ENCODE data around the gene TMPRSS2. TPM values are rescaled to one million over a fixed set of nuclear protein-coding genes. Genes with fewer than 3 reads are reported as not detected.

The TMPRSS2 gene
- total RNA-seq, 8 experiments from 2014 or later = 0.23 to 0.87 (median 0.36) TPM; not detected in 3

- Histone ChIP-seq H3K27ac (no peak overlapping the region), H3K4me1 (replicated peaks in 1 of 2) (no peaks in the 10 kb centered on the region), H3K4me3 (peak overlapping the region in 2 of 5 donors; percentile 8 to 11)
- in situ Hi-C loops (cut with MboI; ENCODE audit: low pct_unique_long_range_greater_than_20kb in 2 of 9, low sequenced_read_pairs in 9 of 9, unreplicated experiment in 9 of 9) = no loop called here
- 0 to 41% (median 5%) methylated on average over 2 to 14 of the region's 64 CpGs; no CpG with 5 or more reads in 4 of the 10 experiments for WGBS, 10 experiments
- ATAC-seq (replicated peaks in 6 of 8) = peak in 3 of 8 experiments; percentile 17 to 55 (median 34)
These were observed 1.1 kb downstream of the TMPRSS2 start for GRCh38 chr21:41506611-41507520.

DNA sequence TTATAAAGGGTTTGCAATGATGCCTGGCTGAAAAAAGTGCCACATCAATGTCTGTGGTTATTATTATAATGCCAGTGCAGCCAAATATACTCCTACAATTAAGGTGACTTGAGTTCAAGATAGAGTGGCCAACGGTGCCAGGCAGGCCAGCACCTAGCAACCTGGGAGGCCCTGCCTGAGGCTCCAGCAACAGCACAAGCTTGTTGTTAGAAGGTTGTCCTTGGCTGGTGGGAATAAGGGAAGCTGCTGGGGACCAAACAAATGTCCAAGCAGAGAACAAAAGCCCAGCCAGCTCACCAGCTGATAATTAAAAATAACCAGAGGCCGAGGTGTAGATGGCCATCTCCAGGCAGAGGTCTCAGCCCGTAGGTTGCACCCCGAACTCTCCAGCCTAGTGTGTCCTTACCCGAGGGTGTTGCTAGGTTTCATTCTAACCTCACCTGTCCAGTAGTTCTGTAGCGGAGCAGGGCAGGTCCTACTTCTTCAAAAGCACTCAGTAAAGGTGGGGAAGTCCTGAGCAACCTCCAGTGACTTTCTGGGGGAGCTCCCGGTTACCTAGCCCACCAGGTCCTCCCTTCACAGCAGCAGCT is 1.9 kb downstream of the TMPRSS2 start:
- no peak overlapping the region for H3K27ac ChIP-seq
- ATAC-seq (replicated peaks in 6 of 8) = no peak
- no peaks in the 10 kb centered on the region for H3K4me1 ChIP-seq (replicated peaks in 1 of 2)
- in situ Hi-C loops (cut with MboI; ENCODE audit: low pct_unique_long_range_greater_than_20kb in 2 of 9, low sequenced_read_pairs in 9 of 9, unreplicated experiment in 9 of 9) = no loop called here
- WGBS, 10 experiments = 20 to 80% (median 51%) methylated on average over 1 to 6 of the region's 7 CpGs; no CpG with 5 or more reads in 4 of the 10 experiments
- H3K4me3 ChIP-seq = no peak overlapping the region

DNA sequence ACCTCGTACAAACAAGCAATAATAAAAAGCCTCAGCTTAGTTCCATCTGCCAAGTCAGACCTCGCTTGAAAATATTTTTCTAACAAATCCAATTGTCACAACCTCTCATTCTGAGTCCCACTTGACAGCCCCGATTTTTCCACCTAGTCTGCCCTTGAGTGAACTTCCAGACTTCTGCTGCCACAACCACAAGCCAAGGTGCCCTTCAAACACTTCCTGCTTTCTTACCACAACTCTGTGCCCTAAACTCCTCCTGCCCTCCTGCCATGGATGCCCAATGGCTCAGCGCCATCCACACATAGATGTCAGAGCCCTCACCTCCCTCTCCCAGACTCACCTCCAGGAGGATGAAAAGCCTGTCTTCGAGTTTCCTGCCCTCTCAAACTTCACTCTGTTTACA is 3.9 kb downstream of the TMPRSS2 start:
- 20 to 93% (median 60%) methylated on average over 1 to 4 of the region's 5 CpGs; no CpG with 5 or more reads in 1 of the 10 experiments for WGBS, 10 experiments
- in situ Hi-C loops (cut with MboI; ENCODE audit: low pct_unique_long_range_greater_than_20kb in 2 of 9, low sequenced_read_pairs in 9 of 9, unreplicated experiment in 9 of 9) = no loop called here
- no peaks in the 10 kb centered on the region for H3K4me1 ChIP-seq (replicated peaks in 1 of 2)
- ATAC-seq (replicated peaks in 6 of 8) = no peak
- no peak overlapping the region for H3K27ac ChIP-seq
- H3K4me3 ChIP-seq = no peak overlapping the region

- ATAC-seq (replicated peaks in 6 of 8) = no peak
- in situ Hi-C loops (cut with MboI; ENCODE audit: low pct_unique_long_range_greater_than_20kb in 2 of 9, low sequenced_read_pairs in 9 of 9, unreplicated experiment in 9 of 9) = no loop called here
- WGBS, 10 experiments = 40 to 100% (median 79%) methylated on average over 1 to 4 of the region's 4 CpGs; no CpG with 5 or more reads in 2 of the 10 experiments
These were observed 4.6 kb downstream of the TMPRSS2 start for GRCh38 chr21:41503331-41503730.

GRCh38 chr21:41501919-41502318 is 6.0 kb downstream of the TMPRSS2 start:
- in situ Hi-C loops (cut with MboI; ENCODE audit: low pct_unique_long_range_greater_than_20kb in 2 of 9, low sequenced_read_pairs in 9 of 9, unreplicated experiment in 9 of 9) = no loop called here
- Histone ChIP-seq H3K27ac (no peak overlapping the region), H3K4me1 (replicated peaks in 1 of 2) (no peaks in the 10 kb centered on the region), H3K4me3 (no peak overlapping the region)
- WGBS, 10 experiments = 6 to 76% (median 69%) methylated on average over 2 to 7 of the region's 7 CpGs; no CpG with 5 or more reads in 4 of the 10 experiments
- peak in 3 of 8 experiments; percentile 56 to 87 (median 84) for ATAC-seq (replicated peaks in 6 of 8)

More at GRCh38 chr21:41503331-41503730, 4.6 kb downstream of the TMPRSS2 start:
- Histone ChIP-seq H3K4me1 (replicated peaks in 1 of 2) (no peaks in the 10 kb centered on the region), H3K27ac (no peak overlapping the region), H3K4me3 (no peak overlapping the region)

DNA sequence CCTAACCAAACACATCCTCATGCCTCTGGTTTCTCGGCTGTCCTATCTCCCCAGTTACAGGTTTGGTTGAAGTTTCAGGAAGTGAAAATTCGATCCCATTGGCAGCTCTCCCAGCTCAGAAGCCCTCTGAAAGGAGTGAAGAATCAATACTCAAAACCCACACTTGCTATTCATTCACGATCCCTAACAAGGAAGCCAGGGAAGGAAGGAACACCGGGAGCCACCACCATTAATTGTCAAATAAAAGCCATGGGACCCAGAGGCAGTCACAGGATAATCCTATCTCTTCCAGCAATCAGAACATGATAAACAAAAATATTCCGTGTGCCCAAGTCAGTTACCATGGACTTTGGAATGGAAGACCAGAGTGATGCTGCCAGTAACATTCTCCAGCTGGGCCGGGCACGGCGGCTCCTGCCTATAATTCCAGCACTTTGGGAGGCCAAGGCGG is 7.0 kb downstream of the TMPRSS2 start:
- in situ Hi-C loops (cut with MboI; ENCODE audit: low pct_unique_long_range_greater_than_20kb in 2 of 9, low sequenced_read_pairs in 9 of 9, unreplicated experiment in 9 of 9) = no loop called here
- 33 to 100% (median 60%) methylated on average over 1 to 8 of the region's 9 CpGs; no CpG with 5 or more reads in 2 of the 10 experiments for WGBS, 10 experiments
- no peak for ATAC-seq (replicated peaks in 6 of 8)
- Histone ChIP-seq H3K27ac (no peak overlapping the region), H3K4me1 (replicated peaks in 1 of 2) (no peaks in the 10 kb centered on the region), H3K4me3 (no peak overlapping the region)

- no peaks in the 10 kb centered on the region for H3K4me1 ChIP-seq (replicated peaks in 1 of 2)
- WGBS, 10 experiments = 0 to 100% (median 80%) methylated on average over 1 to 6 of the region's 6 CpGs
- in situ Hi-C loops (cut with MboI; ENCODE audit: low pct_unique_long_range_greater_than_20kb in 2 of 9, low sequenced_read_pairs in 9 of 9, unreplicated experiment in 9 of 9) = no loop called here
- ATAC-seq (replicated peaks in 6 of 8) = no peak
- no peak overlapping the region for H3K27ac ChIP-seq
- H3K4me3 ChIP-seq = no peak overlapping the region
These were observed 7.6 kb downstream of the TMPRSS2 start for GRCh38 chr21:41500363-41500762.

GRCh38 chr21:41499920-41500319 is 8.0 kb downstream of the TMPRSS2 start:
- no peak overlapping the region for H3K4me3 ChIP-seq
- in situ Hi-C loops (cut with MboI; ENCODE audit: low pct_unique_long_range_greater_than_20kb in 2 of 9, low sequenced_read_pairs in 9 of 9, unreplicated experiment in 9 of 9) = no loop called here
- no peaks in the 10 kb centered on the region for H3K4me1 ChIP-seq (replicated peaks in 1 of 2)
- ATAC-seq (replicated peaks in 6 of 8) = no peak
- 0 to 100% (median 50%) methylated on average over 1 to 2 of the region's 2 CpGs; no CpG with 5 or more reads in 3 of the 10 experiments for whole genome bisulfite sequencing, 10 experiments
- no peak overlapping the region for H3K27ac ChIP-seq

- ATAC-seq (replicated peaks in 6 of 8) = no peak
- in situ Hi-C loops (cut with MboI; ENCODE audit: low pct_unique_long_range_greater_than_20kb in 2 of 9, low sequenced_read_pairs in 9 of 9, unreplicated experiment in 9 of 9) = no loop called here
- H3K4me1 ChIP-seq (replicated peaks in 1 of 2) = no peaks in the 10 kb centered on the region
- no peak overlapping the region for H3K4me3 ChIP-seq
- 40 to 100% (median 64%) methylated on average over 1 to 7 of the region's 8 CpGs; no CpG with 5 or more reads in 3 of the 10 experiments for WGBS, 10 experiments
- H3K27ac ChIP-seq = no peak overlapping the region
These were observed 10.2 kb downstream of the TMPRSS2 start for GRCh38 chr21:41497788-41498187.

DNA sequence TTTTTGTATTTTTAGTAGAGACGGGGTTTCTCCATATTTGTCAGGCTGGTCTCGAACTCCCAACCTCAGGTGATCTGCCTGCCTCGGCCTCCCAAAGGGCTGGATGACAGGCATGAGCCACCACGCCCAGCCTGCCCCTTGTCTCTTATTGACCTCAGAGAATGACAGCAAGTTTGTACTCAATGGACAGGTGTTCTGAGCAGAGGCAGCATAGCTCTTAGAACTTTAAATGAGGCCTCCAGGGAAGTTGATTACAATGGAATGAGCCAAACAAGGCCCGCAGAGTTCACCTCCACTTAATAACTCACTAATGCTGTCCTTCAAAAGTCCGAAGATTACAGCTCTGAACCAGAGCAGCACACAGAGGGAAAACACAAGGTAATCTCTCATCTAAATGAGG is 10.9 kb downstream of the TMPRSS2 start:
- H3K27ac ChIP-seq = no peak overlapping the region
- no peak overlapping the region for H3K4me3 ChIP-seq
- in situ Hi-C loops (cut with MboI; ENCODE audit: low pct_unique_long_range_greater_than_20kb in 2 of 9, low sequenced_read_pairs in 9 of 9, unreplicated experiment in 9 of 9) = no loop called here
- 41 to 100% (median 81%) methylated on average over 1 to 6 of the region's 6 CpGs; no CpG with 5 or more reads in 2 of the 10 experiments for WGBS, 10 experiments
- ATAC-seq (replicated peaks in 6 of 8) = no peak
- no peaks in the 10 kb centered on the region for H3K4me1 ChIP-seq (replicated peaks in 1 of 2)

GRCh38 chr21:41494242-41494641 is 13.7 kb downstream of the TMPRSS2 start:
- WGBS, 10 experiments = 60 to 100% (median 92%) methylated on average over 1 to 13 of the region's 16 CpGs; no CpG with 5 or more reads in 4 of the 10 experiments
- H3K4me3 ChIP-seq = no peak overlapping the region
- no peak for ATAC-seq (replicated peaks in 6 of 8)
- H3K4me1 ChIP-seq (replicated peaks in 1 of 2) = no peaks in the 10 kb centered on the region
- no peak overlapping the region for H3K27ac ChIP-seq
- in situ Hi-C loops (cut with MboI; ENCODE audit: low pct_unique_long_range_greater_than_20kb in 2 of 9, low sequenced_read_pairs in 9 of 9, unreplicated experiment in 9 of 9) = no loop called here

DNA sequence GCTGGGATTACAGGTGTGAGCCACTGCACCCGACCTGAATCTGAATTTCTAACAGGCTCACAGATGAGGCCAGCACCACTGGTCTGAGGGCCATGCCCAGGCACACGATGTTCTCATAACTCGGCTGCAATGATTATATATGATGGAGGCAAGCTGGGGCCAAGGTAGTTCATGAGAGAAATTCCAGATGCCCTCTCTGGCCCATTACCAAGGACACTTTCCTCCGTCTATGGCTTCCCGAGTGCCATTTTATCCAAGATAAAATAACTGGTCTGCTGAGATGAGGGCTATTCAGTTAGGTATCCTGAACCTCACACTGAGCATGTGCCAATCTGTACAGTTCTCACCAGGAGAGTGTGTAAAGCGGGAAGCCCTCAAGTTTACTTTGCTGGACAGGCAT is 16.5 kb downstream of the TMPRSS2 start:
- WGBS, 10 experiments = 0 to 100% (median 70%) methylated on average over 1 to 5 of the region's 6 CpGs; no CpG with 5 or more reads in 5 of the 10 experiments
- in situ Hi-C loops (cut with MboI; ENCODE audit: low pct_unique_long_range_greater_than_20kb in 2 of 9, low sequenced_read_pairs in 9 of 9, unreplicated experiment in 9 of 9) = no loop called here
- no peaks in the 10 kb centered on the region for H3K4me1 ChIP-seq (replicated peaks in 1 of 2)
- H3K4me3 ChIP-seq = no peak overlapping the region
- H3K27ac ChIP-seq = no peak overlapping the region
- ATAC-seq (replicated peaks in 6 of 8) = no peak

DNA sequence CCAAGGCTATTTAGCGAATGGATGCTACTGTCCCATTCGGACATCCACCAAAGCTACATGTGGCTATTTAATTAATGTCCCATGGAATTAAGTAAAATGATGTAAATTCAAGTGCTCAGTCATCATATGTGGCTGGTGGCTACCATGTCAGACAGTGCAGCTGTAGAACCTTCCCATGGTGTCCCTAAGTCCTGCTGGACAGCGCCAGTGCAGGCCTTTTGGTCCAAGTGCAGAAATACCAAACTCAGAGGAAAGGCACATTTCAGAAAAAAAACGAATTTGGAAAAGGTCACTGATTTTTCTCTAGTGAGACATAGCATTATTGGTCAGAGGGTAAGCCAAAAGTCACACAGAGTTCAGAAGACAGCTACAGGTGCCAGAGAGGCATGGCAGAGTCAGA is 17.6 kb downstream of the TMPRSS2 start:
- in situ Hi-C loops (cut with MboI; ENCODE audit: low pct_unique_long_range_greater_than_20kb in 2 of 9, low sequenced_read_pairs in 9 of 9, unreplicated experiment in 9 of 9) = no loop called here
- WGBS, 10 experiments = 0 to 89% (median 73%) methylated on average over 1 to 4 of the region's 4 CpGs; no CpG with 5 or more reads in 2 of the 10 experiments
- ATAC-seq (replicated peaks in 6 of 8) = no peak
- Histone ChIP-seq H3K4me1 (replicated peaks in 1 of 2) (no peaks in the 10 kb centered on the region), H3K27ac (no peak overlapping the region), H3K4me3 (no peak overlapping the region)

Measured in motor neuron (in vitro differentiated cells).